ENCODE data around the gene GPC6.

Gene GPC6

DNA sequence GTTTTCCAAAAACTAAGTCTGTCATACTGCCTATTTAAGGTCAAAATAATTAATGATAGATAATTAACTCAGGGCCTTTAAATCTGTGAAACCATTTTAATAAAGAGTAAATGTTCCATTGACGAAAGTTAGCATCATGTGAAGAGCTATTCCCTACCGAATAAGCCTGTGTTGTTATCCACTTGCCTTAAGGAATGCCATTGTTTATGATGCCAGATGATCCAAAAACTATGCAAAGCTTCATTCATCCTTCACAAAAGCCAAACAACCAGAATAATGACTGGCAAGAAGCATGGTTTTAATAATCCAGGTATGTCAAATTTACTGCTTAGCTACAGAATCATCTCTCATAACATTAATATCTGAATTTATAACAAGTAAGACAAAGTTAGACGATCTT, 6.5 kb upstream of the GPC6 start:
- H3K4me3 ChIP-seq (ENCODE audit: control insufficient read depth, low read depth, low read length), result no peak overlapping the region
- no peak for DNase-seq (ENCODE audit: low read depth)
- TF ChIP-seq, protein P1, sequence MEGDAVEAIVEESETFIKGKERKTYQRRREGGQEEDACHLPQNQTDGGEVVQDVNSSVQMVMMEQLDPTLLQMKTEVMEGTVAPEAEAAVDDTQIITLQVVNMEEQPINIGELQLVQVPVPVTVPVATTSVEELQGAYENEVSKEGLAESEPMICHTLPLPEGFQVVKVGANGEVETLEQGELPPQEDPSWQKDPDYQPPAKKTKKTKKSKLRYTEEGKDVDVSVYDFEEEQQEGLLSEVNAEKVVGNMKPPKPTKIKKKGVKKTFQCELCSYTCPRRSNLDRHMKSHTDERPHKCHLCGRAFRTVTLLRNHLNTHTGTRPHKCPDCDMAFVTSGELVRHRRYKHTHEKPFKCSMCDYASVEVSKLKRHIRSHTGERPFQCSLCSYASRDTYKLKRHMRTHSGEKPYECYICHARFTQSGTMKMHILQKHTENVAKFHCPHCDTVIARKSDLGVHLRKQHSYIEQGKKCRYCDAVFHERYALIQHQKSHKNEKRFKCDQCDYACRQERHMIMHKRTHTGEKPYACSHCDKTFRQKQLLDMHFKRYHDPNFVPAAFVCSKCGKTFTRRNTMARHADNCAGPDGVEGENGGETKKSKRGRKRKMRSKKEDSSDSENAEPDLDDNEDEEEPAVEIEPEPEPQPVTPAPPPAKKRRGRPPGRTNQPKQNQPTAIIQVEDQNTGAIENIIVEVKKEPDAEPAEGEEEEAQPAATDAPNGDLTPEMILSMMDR (IDR thresholded peaks at IDR 0.05; ENCODE audit: control insufficient read depth, insufficient read depth, low read depth, low read length, missing control alignments), result no peak

DNA sequence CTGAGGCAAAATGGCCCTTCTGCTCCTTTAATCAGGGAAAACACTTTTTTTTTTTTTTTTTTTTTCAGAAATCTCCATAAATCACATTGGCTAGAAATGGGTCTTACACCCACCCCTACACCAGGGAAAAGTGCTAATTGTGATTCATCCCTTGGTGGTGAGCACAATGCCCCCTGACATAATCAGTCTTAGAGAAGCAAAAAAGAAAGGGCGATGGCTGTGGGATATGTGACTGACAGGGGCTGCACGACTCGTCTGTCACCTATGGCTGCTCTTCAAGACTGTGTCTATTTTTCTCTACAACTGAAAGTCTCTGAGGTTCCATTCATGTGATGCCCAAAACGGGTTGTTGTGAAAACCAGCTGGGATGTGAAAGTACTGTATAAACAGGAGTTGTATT, 3.6 kb upstream of the GPC6 start:
- H3K4me3 ChIP-seq (ENCODE audit: control insufficient read depth, low read depth, low read length), result no peak overlapping the region
- no peak for DNase-seq (ENCODE audit: low read depth)
- TF ChIP-seq, protein P1 (IDR thresholded peaks at IDR 0.05; ENCODE audit: control insufficient read depth, insufficient read depth, low read depth, low read length, missing control alignments), result no peak

DNA sequence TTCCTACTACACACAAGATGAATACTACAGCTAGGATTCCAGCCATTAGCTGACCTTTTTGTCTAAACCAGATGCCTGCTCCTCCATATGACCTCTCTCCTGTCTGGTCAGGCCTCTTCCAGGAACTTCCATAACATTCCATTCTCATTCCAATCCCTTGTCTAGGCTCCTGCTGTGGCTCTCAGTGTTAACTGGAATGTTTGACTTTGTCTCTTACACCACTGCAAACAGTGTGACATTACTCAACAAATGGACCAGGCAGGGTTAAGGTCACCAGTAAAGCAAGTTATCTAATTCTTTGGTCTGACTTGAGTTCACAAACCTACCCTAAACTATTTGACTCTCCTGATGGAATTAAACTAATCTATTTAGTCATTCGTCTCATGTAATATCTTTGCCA, 2.1 kb upstream of the GPC6 start:
- TF ChIP-seq, protein P1 (IDR thresholded peaks at IDR 0.05; ENCODE audit: control insufficient read depth, insufficient read depth, low read depth, low read length, missing control alignments), result no peak
- H3K4me3 ChIP-seq (ENCODE audit: control insufficient read depth, low read depth, low read length), result no peak overlapping the region
- DNase-seq (ENCODE audit: low read depth), result peak; percentile 32

DNA sequence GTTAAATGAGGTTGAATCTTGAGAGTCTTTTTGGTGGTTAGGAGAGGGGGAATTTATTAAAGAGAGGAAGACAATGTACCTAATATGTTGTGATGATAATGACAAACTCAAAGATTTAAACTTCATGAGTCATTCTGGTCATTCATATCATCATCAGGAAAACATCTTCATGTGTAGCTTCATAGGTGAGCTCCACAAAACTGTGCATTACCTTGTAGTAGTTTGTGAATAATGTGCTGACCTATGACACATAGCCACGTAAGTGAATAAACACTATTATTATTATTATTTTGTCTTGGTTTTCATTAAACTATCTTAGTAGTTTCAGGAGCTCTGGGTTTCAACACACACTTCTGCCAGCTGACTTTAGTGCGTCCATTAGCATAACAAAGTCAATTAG, 997 bp upstream of the GPC6 start:
- no peak overlapping the region for H3K4me3 ChIP-seq (ENCODE audit: control insufficient read depth, low read depth, low read length)
- TF ChIP-seq, protein P1 (IDR thresholded peaks at IDR 0.05; ENCODE audit: control insufficient read depth, insufficient read depth, low read depth, low read length, missing control alignments), result no peak
- DNase-seq (ENCODE audit: low read depth), result no peak

DNA sequence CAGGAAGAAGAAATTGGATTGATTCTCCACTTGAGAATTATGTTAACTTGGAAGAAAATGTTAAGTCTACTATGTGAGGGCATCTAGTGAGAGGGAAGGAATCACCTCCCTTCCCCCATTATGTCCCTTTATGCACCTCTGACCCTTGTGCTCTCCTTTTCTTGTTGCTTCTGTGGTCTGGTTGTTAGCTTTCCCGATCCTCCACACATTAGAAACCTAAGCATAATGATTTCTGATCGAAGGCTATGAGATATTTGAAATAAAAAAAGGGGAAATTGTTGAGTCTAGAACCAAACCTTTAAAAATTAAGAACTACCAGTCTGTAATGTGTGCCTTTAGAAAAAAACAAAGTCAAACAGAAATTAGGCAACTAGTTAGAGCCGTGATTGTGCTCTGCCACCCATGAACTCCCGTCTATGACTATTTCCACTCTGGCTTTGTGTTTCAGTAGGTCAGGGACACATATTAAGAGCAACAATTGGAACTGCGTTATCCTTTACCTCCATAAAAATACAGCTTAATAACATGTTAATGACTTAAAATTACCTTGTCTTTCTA, 463 bp upstream of the GPC6 start:
- no peak for DNase-seq (ENCODE audit: low read depth)
- H3K4me3 ChIP-seq (ENCODE audit: control insufficient read depth, low read depth, low read length), result peak overlapping the region; percentile 83

DNA sequence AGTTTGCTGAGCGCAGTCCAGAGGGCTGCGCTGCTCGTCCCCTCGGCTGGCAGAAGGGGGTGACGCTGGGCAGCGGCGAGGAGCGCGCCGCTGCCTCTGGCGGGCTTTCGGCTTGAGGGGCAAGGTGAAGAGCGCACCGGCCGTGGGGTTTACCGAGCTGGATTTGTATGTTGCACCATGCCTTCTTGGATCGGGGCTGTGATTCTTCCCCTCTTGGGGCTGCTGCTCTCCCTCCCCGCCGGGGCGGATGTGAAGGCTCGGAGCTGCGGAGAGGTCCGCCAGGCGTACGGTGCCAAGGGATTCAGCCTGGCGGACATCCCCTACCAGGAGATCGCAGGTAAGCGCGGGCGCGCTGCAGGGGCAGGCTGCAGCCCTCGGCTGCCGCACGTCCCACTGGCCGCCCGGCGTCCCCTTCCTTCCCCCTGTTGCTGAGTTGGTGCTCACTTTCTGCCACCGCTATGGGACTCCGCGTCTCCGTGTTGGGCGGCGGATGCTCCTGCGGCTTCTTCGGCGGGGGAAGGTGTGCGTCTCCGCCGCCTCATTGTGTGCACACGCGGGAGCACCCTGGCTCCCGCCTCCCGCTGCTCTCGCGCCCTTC, 772 bp downstream of the GPC6 start:
- H3K4me3 ChIP-seq (ENCODE audit: control insufficient read depth, low read depth, low read length), result peak overlapping the region; percentile 83
- TF ChIP-seq, protein P1 (IDR thresholded peaks at IDR 0.05; ENCODE audit: control insufficient read depth, insufficient read depth, low read depth, low read length, missing control alignments), result no peak
- DNase-seq (ENCODE audit: low read depth), result peak; percentile 13

More for the DNA sequence above, 463 bp upstream of the GPC6 start:
- TF ChIP-seq, protein P1 (IDR thresholded peaks at IDR 0.05; ENCODE audit: control insufficient read depth, insufficient read depth, low read depth, low read length, missing control alignments), result no peak
